ENCODE results near the gene SPI1. TPM values are rescaled to one million over a fixed set of nuclear protein-coding genes. Genes with fewer than 3 reads are reported as not detected.
A peak's percentile ranks its signal among the peaks of the same experiment; 100 is the strongest.
"Not testable (repeated sequence)": the region's sequence is repeated elsewhere in the genome, so short reads cannot be mapped to it uniquely, and the experiment has no call there.

Gene SPI1
- total and polyA plus RNA-seq, 7 donors, result 1.6 to 8.3 (median 3.6) TPM

DNA sequence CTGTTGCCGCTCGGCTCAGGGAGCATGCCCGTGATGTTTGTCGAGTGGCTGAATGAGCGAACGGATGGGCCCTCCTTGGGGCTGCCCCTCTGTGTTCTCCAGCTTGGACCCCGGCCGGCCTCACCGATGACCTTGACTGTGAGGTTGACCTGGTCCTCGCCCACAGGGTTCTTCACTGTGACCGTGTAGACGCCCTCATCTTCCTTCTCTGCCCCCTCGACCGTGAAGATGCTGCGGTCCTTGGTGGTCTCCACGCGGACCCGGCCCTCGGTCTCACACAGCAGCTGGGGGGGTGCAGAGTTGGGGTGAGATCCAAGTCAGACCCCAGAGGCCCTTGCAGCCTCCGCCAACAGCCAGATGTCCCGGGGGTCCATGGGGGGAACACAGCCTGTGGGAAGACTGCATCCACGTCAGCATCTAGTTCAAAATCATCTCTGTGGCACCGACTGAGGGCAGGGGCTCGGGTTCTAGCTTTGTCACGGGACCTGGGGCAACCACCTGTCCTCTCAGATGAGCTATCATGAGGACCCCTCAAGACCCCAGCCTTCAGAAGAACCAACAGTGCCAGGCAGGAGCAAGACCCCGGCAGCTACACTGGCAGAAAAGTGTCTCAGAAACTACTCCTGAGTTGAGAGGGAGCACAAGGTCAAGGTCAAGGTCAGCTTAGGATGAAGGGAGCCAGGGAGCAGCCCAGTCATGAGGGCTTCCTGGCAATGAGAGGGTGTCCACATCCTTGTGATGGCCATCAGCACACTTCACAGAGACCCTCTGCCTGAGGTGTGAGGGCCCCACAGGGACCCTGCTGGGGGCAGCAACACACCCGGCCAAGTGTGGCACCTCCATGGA lies 39.7 kb downstream of the SPI1 start:
- ATAC-seq (no peak), DNase-seq (no peak)
- Histone ChIP-seq H3K4me1 (no peaks in the 10 kb centered on the region), H3K4me3 (no peak overlapping the region), H3K27me3 (ENCODE audit: insufficient read depth in 3 of 3, low read length in 2 of 3) (no peaks in the 10 kb centered on the region), H3K9me3 (no peaks in the 10 kb centered on the region), H3K27ac (no peak overlapping the region), H3K36me3 (ENCODE audit: insufficient read depth in 1 of 2, low read depth in 1 of 2) (no peaks in the 10 kb centered on the region)
- intact Hi-C loops (cut with DNase I), result no loop called here
- WGBS, 3 donors, result 88% methylated on average over 27 of the region's 27 CpGs
- no peak for TF ChIP-seq CTCF (IDR thresholded peaks at IDR 0.05)

- 89 to 91% (median 90%) methylated on average over 33 to 34 of the region's 34 CpGs for WGBS, 3 donors
- no peaks in the 10 kb centered on the region for H3K36me3 ChIP-seq (ENCODE audit: insufficient read depth in 1 of 2, low read depth in 1 of 2)
- H3K27ac ChIP-seq, result no peak overlapping the region
- no peak for ATAC-seq
- TF ChIP-seq CTCF (IDR thresholded peaks at IDR 0.05), result no peak
- H3K9me3 ChIP-seq, result no peaks in the 10 kb centered on the region
- intact Hi-C loops (cut with DNase I), result no loop called here
- H3K4me1 ChIP-seq, result no peaks in the 10 kb centered on the region
- no peak for DNase-seq
- no peaks in the 10 kb centered on the region for H3K27me3 ChIP-seq (ENCODE audit: insufficient read depth in 3 of 3, low read length in 2 of 3)
- no peak overlapping the region for H3K4me3 ChIP-seq
These were observed 41.0 kb downstream of the SPI1 start for GRCh38 chr11:47337229-47337924.

DNA sequence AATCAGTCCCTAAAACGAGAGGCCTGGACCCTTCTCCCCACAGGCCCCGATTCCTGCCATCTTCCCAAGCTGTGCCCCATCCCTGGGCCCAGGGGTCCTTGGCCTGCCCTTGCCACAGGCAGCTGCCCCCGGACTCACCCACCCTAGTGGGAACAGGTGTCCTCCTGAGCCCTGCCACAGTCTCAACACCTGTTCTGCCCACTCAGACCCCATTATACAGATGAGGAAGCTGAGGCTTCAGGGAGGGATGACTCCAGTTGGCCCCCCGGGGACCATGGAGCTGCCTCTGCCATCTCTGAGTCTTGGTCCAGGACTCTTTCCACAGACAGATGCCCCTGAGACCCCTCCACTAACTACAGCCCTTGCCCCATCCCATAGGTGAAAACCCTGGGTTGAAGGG lies 41.8 kb downstream of the SPI1 start:
- no peak for TF ChIP-seq CTCF (IDR thresholded peaks at IDR 0.05)
- no peaks in the 10 kb centered on the region for H3K27me3 ChIP-seq (ENCODE audit: insufficient read depth in 3 of 3, low read length in 2 of 3)
- no peak overlapping the region for H3K4me3 ChIP-seq
- no peaks in the 10 kb centered on the region for H3K36me3 ChIP-seq (ENCODE audit: insufficient read depth in 1 of 2, low read depth in 1 of 2)
- no peaks in the 10 kb centered on the region for H3K9me3 ChIP-seq
- no peak overlapping the region for H3K27ac ChIP-seq
- WGBS, 3 donors, result 78 to 89% (median 86%) methylated on average over 4 of the region's 4 CpGs
- ATAC-seq, result no peak
- intact Hi-C loops (cut with DNase I), result no loop called here
- H3K4me1 ChIP-seq, result peaks cover 3% of the 10 kb centered on the region
- DNase-seq, result no peak

DNA sequence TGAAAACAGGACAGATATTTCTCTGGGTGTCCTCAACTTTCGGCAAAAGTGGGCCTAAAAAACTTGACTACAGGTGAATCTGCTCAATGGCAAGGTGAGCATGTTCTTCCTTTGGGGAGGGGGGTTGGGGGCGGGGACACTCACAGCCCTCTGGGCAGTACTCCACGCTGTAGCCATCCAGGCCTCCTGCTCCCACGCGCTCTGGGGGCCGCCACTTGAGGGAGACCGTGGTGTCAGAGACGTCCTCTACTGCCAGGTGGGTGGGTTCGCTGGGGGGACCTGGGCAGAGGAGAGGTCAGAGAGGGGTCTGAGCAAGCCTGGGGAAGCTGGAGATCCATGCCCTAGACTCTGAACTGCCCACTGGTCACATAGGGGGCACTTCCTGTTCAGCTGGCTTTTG lies 42.6 kb downstream of the SPI1 start:
- H3K9me3 ChIP-seq, result no peaks in the 10 kb centered on the region
- DNase-seq (no peak), ATAC-seq (no peak)
- TF ChIP-seq CTCF (IDR thresholded peaks at IDR 0.05), result no peak
- intact Hi-C loops (cut with DNase I), result no loop called here
- peaks cover 12% of the 10 kb centered on the region for H3K4me1 ChIP-seq
- H3K27me3 ChIP-seq (ENCODE audit: insufficient read depth in 3 of 3, low read length in 2 of 3), result no peaks in the 10 kb centered on the region
- no peak overlapping the region for H3K4me3 ChIP-seq
- H3K36me3 ChIP-seq (ENCODE audit: insufficient read depth in 1 of 2, low read depth in 1 of 2), result no peaks in the 10 kb centered on the region
- no peak overlapping the region for H3K27ac ChIP-seq
- WGBS, 3 donors, result 73 to 83% (median 81%) methylated on average over 9 of the region's 9 CpGs

DNA sequence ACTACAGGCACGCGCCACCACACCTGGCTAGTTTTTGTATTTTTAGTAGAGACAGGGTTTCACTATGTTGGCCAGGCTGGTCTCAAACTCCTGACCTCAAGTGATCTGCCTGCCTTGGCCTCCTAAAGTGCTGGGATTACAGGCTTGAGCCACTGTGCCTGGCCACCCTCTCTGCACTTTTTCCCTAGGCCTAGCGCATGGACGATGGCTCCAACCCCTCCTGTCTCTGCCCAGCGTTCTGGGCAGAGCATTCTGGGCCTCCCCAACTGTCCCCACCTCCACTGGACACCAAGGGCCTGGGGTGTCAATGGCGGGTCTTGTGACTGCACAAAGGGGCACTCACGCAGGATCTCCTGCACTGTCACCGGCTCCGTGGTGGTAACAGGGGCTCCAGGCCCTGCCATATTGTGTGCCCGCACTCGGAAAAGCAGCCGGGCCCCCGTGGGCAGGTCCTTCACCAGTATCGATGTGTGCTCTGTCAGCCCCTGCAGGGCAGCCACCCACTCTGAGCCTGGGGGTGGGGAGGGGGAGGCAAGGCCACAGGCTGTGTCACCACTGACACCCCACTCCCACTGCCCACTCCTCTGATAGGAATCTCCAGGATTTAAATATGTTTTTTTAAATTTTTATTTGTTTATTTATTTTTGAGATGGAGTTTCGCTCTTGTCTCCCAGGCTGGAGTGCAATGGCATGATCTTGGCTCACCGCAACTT lies 43.5 kb downstream of the SPI1 start:
- intact Hi-C loops (cut with DNase I); H3K4me3 ChIP-seq; H3K27me3 ChIP-seq (ENCODE audit: insufficient read depth in 3 of 3, low read length in 2 of 3); H3K9me3 ChIP-seq; ATAC-seq; H3K36me3 ChIP-seq (ENCODE audit: insufficient read depth in 1 of 2, low read depth in 1 of 2); H3K27ac ChIP-seq: not testable (repeated sequence)
- H3K4me1 ChIP-seq, result peaks cover 21% of the 10 kb centered on the region
- 92 to 94% (median 94%) methylated on average over 16 of the region's 16 CpGs for WGBS, 3 donors
- DNase-seq, result peak in 1 of 2 donors; percentile 28
